Dendritic cell treated with granulocyte-macrophage colony-stimulating factor and Interleukin-4, amounts not matched to agents 40 ng/mL and 50 ng/mL, for 4 days (primary cell): ENCODE results near the gene LRCH1.

ENCODE experiments used
- H3K27ac Mint-ChIP-seq: one replicate; pipeline ENCODE4 v1.8.0; 2022; ENCODE audit warnings: mild to moderate bottlenecking, mixed read lengths
- H3K27me3 Mint-ChIP-seq: one replicate; pipeline ENCODE4 v1.8.0; 2022; ENCODE audit warnings: mild to moderate bottlenecking, mixed read lengths
- H3K36me3 Mint-ChIP-seq: one replicate; pipeline ENCODE4 v1.8.0; 2022; ENCODE audit warnings: low read depth, mixed read lengths
- H3K4me1 Mint-ChIP-seq: one replicate; pipeline ENCODE4 v1.8.0; 2022; ENCODE audit warnings: low read depth, mixed read lengths
- H3K4me3 Mint-ChIP-seq: one replicate; pipeline ENCODE4 v1.8.0; 2022; ENCODE audit warnings: mild to moderate bottlenecking, moderate library complexity, mixed read lengths
- H3K9me3 Mint-ChIP-seq: one replicate; pipeline ENCODE4 v1.8.0; 2022; ENCODE audit warnings: mixed read lengths
- intact Hi-C: fragments of 100-400 bp; cut with micrococcal nuclease; formaldehyde crosslinking; loops from one replicate; pipeline ENCODE4 v1.15.0; 2022

Gene LRCH1

GRCh38 chr13:46544811-46545210 is 8.2 kb upstream of the LRCH1 start:
- Mint-ChIP-seq H3K9me3 (no peaks in the 10 kb centered on the region), H3K27ac (no peak overlapping the region), H3K4me3 (no peak overlapping the region), H3K27me3 (no peaks in the 10 kb centered on the region), H3K4me1 (no peaks in the 10 kb centered on the region), H3K36me3 (no peaks in the 10 kb centered on the region)
- intact Hi-C loops, result no loop called here

GRCh38 chr13:46546084-46546768 is 6.7 kb upstream of the LRCH1 start:
- no peaks in the 10 kb centered on the region for H3K27me3 Mint-ChIP-seq
- H3K4me3 Mint-ChIP-seq, result no peak overlapping the region
- no peaks in the 10 kb centered on the region for H3K4me1 Mint-ChIP-seq
- H3K9me3 Mint-ChIP-seq, result no peaks in the 10 kb centered on the region
- H3K27ac Mint-ChIP-seq, result no peak overlapping the region
- H3K36me3 Mint-ChIP-seq, result no peaks in the 10 kb centered on the region
- intact Hi-C loops, result no loop called here

- Mint-ChIP-seq H3K4me3 (no peak overlapping the region), H3K4me1 (peaks cover 27% of the 10 kb centered on the region)
Observed at GRCh38 chr13:46550822-46551221, 2.1 kb upstream of the LRCH1 start.

GRCh38 chr13:46551410-46552302 is 1.3 kb upstream of the LRCH1 start:
- Mint-ChIP-seq H3K27ac (no peak overlapping the region), H3K36me3 (peaks cover 21% of the 10 kb centered on the region), H3K9me3 (no peaks in the 10 kb centered on the region), H3K4me3 (peak overlapping the region; percentile 20), H3K27me3 (peaks cover 5% of the 10 kb centered on the region), H3K4me1 (peaks cover 30% of the 10 kb centered on the region)
- intact Hi-C loops, result loop anchor here (1.0 to 5.0 kb wide), 3 partner anchors 46 to 245 kb away; partner anchors contain the start of gene ESD

More at GRCh38 chr13:46550822-46551221, 2.1 kb upstream of the LRCH1 start:
- no peaks in the 10 kb centered on the region for H3K9me3 Mint-ChIP-seq
- intact Hi-C loops, result loop anchor here (1.0 to 5.0 kb wide), 2 partner anchors 46 to 169 kb away; no protein-coding TSS in a partner anchor
- H3K27ac Mint-ChIP-seq, result no peak overlapping the region
- H3K36me3 Mint-ChIP-seq, result peaks cover 21% of the 10 kb centered on the region
- H3K27me3 Mint-ChIP-seq, result peaks cover 5% of the 10 kb centered on the region

GRCh38 chr13:46552303-46552682 is 677 bp upstream of the LRCH1 start:
- Mint-ChIP-seq H3K4me1 (peaks cover 35% of the 10 kb centered on the region), H3K27me3 (peaks cover 5% of the 10 kb centered on the region), H3K9me3 (no peaks in the 10 kb centered on the region), H3K4me3 (peak overlapping the region; percentile 83), H3K27ac (peak overlapping the region; percentile 90), H3K36me3 (peaks cover 21% of the 10 kb centered on the region)
- intact Hi-C loops, result loop anchor here (2.0 to 5.0 kb wide), 2 partner anchors 45 to 245 kb away; partner anchors contain the start of gene ESD

- H3K4me1 Mint-ChIP-seq, result peaks cover 43% of the 10 kb centered on the region
- peaks cover 21% of the 10 kb centered on the region for H3K36me3 Mint-ChIP-seq
- peaks cover 5% of the 10 kb centered on the region for H3K27me3 Mint-ChIP-seq
- H3K4me3 Mint-ChIP-seq, result peak overlapping the region; percentile 83
- peak overlapping the region; percentile 90 for H3K27ac Mint-ChIP-seq
- intact Hi-C loops, result loop anchor here (2.0 to 5.0 kb wide), 2 partner anchors 44 to 243 kb away; partner anchors contain the start of gene ESD
- no peaks in the 10 kb centered on the region for H3K9me3 Mint-ChIP-seq
Observed at GRCh38 chr13:46553521-46553885, 533 bp downstream of the LRCH1 start.

GRCh38 chr13:46553886-46554858 is 1.2 kb downstream of the LRCH1 start:
- Mint-ChIP-seq H3K9me3 (no peaks in the 10 kb centered on the region), H3K4me3 (peak overlapping the region; percentile 83), H3K27me3 (peaks cover 5% of the 10 kb centered on the region), H3K4me1 (peaks cover 43% of the 10 kb centered on the region), H3K27ac (peak overlapping the region; percentile 90), H3K36me3 (peaks cover 21% of the 10 kb centered on the region)
- intact Hi-C loops, result loop anchor here (2.0 to 5.0 kb wide), 2 partner anchors 43 to 243 kb away; partner anchors contain the start of gene ESD

- H3K36me3 Mint-ChIP-seq, result peaks cover 21% of the 10 kb centered on the region
- H3K27ac Mint-ChIP-seq, result peak overlapping the region; percentile 90
- intact Hi-C loops, result loop anchor here (5.0 kb wide), 1 partner anchor 42 kb away; no protein-coding TSS in a partner anchor
- H3K27me3 Mint-ChIP-seq, result peaks cover 5% of the 10 kb centered on the region
- H3K4me1 Mint-ChIP-seq, result peaks cover 43% of the 10 kb centered on the region
- H3K9me3 Mint-ChIP-seq, result no peaks in the 10 kb centered on the region
- H3K4me3 Mint-ChIP-seq, result peak overlapping the region; percentile 83
Observed at GRCh38 chr13:46554951-46555350, 2.0 kb downstream of the LRCH1 start.

GRCh38 chr13:46555722-46556417 is 2.9 kb downstream of the LRCH1 start:
- no peak overlapping the region for H3K27ac Mint-ChIP-seq
- H3K9me3 Mint-ChIP-seq, result no peaks in the 10 kb centered on the region
- H3K36me3 Mint-ChIP-seq, result peaks cover 21% of the 10 kb centered on the region
- no peak overlapping the region for H3K4me3 Mint-ChIP-seq
- peaks cover 43% of the 10 kb centered on the region for H3K4me1 Mint-ChIP-seq
- H3K27me3 Mint-ChIP-seq, result peaks cover 5% of the 10 kb centered on the region
- intact Hi-C loops, result no loop called here

- peaks cover 43% of the 10 kb centered on the region for H3K4me1 Mint-ChIP-seq
- no peak overlapping the region for H3K27ac Mint-ChIP-seq
- peaks cover 5% of the 10 kb centered on the region for H3K27me3 Mint-ChIP-seq
- intact Hi-C loops, result no loop called here
- H3K9me3 Mint-ChIP-seq, result no peaks in the 10 kb centered on the region
- H3K36me3 Mint-ChIP-seq, result peaks cover 21% of the 10 kb centered on the region
- H3K4me3 Mint-ChIP-seq, result no peak overlapping the region
Observed at GRCh38 chr13:46556418-46556779, 3.4 kb downstream of the LRCH1 start.

GRCh38 chr13:46559272-46559805 is 6.4 kb downstream of the LRCH1 start:
- H3K4me1 Mint-ChIP-seq, result peaks cover 28% of the 10 kb centered on the region
- H3K36me3 Mint-ChIP-seq, result peaks cover 5% of the 10 kb centered on the region
- no peak overlapping the region for H3K4me3 Mint-ChIP-seq
- intact Hi-C loops, result no loop called here
- no peaks in the 10 kb centered on the region for H3K9me3 Mint-ChIP-seq
- H3K27ac Mint-ChIP-seq, result no peak overlapping the region
- no peaks in the 10 kb centered on the region for H3K27me3 Mint-ChIP-seq

GRCh38 chr13:46560778-46561177 is 7.8 kb downstream of the LRCH1 start:
- H3K9me3 Mint-ChIP-seq, result no peaks in the 10 kb centered on the region
- H3K4me3 Mint-ChIP-seq, result no peak overlapping the region
- H3K27ac Mint-ChIP-seq, result no peak overlapping the region
- H3K27me3 Mint-ChIP-seq, result no peaks in the 10 kb centered on the region
- peaks cover 16% of the 10 kb centered on the region for H3K4me1 Mint-ChIP-seq
- intact Hi-C loops, result no loop called here
- H3K36me3 Mint-ChIP-seq, result no peaks in the 10 kb centered on the region
